HG03039 (cell line): ENCODE data around the gene PNPLA6.
"Not testable (repeated sequence)": the region's sequence is repeated elsewhere in the genome, so short reads cannot be mapped to it uniquely, and the experiment has no call there.

Experiments
- ATAC-seq: cut with Tn5 transposase; IDR thresholded peaks from one replicate; pipeline ENCODE4 v1.9.1; 2021; ENCODE audit warnings: mild to moderate bottlenecking, moderate library complexity; ENCODE audit not compliant: unreplicated experiment

Gene PNPLA6

GRCh38 chr19:7550987-7551761, 15.7 kb downstream of the PNPLA6 start:
- ATAC-seq, result no peak

- no peak for ATAC-seq
Observed at GRCh38 chr19:7552781-7553180, 17.3 kb downstream of the PNPLA6 start.

DNA sequence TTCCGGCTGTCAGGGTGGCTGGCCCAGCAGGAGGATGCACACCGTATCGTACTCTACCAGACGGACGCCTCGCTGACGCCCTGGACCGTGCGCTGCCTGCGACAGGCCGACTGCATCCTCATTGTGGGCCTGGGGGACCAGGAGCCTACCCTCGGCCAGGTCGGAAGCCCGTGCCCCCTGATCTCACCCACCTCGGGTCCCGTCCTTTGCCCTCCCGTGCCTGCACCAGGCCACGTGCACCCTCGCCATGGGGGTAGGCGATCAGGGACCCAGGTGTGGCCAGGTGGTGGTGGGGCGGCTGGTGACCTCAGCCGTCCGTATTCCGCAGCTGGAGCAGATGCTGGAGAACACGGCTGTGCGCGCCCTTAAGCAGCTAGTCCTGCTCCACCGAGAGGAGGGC, 19.0 kb downstream of the PNPLA6 start:
- no peak for ATAC-seq

- no peak for ATAC-seq
Observed at GRCh38 chr19:7554990-7555864, 19.7 kb downstream of the PNPLA6 start.

DNA sequence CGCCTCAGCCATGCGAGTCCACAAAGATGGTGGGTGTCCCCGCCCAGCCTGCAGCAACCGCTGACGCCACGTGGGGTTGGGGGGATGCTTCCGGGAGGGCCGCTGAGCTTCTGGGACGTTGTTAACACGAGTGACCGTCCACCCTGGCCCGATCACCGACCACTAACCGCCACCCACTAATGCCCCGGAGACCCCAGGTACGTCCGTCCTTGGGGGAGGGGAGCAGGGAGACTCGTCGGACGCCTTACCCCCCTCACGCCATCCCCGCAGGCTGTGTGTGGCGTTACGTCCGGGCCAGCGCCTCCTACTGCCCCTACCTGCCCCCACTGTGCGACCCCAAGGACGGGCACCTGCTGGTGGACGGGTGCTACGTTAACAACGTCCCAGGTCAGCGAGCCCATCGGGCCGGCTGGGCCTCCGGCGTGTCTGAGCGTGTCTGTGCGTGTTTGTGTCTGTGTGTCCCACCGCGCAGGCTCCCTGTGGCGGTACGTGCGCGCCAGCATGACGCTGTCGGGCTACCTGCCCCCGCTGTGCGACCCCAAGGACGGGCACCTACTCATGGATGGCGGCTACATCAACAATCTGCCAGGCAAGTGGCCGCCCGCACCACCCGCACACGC, 21.3 kb downstream of the PNPLA6 start:
- no peak for ATAC-seq

- ATAC-seq, result no peak
Observed at GRCh38 chr19:7558667-7559066, 23.1 kb downstream of the PNPLA6 start.

DNA sequence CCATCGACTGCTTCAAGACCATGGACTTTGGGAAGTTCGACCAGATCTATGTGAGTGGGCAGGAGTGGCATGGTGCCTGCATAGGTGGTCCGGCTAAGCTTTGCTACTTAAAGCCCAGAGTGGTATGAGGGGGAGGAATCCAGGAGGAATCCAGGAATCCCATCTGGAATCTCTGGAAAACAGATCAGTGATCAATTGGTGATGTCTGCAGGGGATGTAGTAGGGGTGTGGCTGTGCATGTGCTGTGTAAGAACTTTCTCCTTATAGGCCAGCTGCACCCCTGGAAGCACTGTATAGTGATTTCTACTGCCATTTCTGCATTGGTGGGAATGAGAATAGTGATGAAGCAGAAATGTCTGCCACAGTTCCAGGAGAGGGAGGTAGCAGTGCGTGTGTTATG, 23.6 kb downstream of the PNPLA6 start:
- ATAC-seq, result no peak

- no peak for ATAC-seq
Observed at GRCh38 chr19:7560255-7560654, 24.7 kb downstream of the PNPLA6 start.

GRCh38 chr19:7561325-7561724, 25.8 kb downstream of the PNPLA6 start:
- no peak for ATAC-seq

GRCh38 chr19:7562646-7563393, 27.3 kb downstream of the PNPLA6 start:
- no peak for ATAC-seq

DNA sequence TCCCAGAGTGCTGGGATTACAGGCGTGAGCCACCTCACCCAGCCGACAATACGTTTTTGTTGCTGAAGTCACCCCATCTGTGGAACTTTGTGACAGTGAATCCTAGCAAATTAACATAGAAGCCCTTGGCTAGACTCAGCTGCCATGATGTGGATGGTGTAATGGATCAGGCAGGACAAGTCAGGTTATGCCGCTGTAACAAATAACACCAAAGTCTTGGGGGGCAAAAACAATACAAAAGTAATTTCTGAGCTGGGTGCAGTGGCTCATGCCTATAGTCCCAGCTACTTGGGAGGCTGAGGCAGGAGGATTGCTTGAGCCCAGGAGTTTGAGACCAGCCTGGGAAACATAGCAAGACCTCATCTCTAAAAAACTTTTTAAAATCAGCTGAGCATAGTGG, 29.3 kb downstream of the PNPLA6 start:
- ATAC-seq, result no peak

DNA sequence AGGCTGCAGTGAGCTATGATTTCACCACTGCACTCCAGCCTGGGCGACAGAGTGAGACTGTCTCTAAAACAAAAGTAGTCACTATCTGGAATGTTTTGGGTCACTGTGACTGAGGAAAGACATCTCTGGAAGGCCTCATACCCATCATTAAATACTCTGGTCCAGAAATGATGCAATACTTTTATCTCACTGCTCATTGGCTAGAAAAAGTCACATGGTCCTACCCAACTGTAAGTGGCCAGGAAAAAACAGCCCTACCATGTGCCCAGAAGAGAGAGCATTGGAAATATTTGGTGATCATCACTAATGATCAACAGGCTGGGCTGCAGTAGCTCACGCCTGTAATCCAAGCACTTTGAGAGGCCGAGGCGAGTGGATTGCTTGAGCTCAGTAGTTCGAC, 29.8 kb downstream of the PNPLA6 start:
- ATAC-seq, result no peak

GRCh38 chr19:7570761-7571160, 35.2 kb downstream of the PNPLA6 start:
- no peak for ATAC-seq

DNA sequence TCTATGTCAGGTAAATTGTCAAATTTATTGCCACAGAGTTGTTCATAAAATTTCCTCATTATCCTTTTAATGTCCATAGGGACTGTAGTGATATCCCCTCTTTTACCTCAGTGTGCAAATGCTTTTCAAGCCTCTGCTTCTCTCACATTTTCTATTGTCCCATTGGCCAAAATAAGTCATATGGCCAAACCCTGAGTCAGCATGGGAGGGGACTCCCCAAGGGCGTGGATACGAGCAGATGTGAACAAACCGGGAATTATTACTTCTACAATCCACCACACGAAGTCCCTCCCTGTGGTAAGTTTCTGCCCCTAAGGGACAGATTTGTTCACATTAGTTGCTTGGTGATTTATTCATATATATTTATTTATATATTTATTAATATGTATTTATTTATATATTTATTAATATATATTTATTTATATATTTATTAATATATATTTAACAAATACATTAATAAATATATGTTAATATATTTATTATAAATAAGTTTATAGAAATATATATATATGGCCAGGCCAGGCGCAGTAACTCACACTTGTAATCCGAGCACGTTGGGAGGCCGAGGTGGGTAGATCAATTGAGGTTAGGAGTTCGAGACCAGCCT, 40.0 kb downstream of the PNPLA6 start:
- ATAC-seq, result no peak

- ATAC-seq, result not testable (repeated sequence)
Observed at GRCh38 chr19:7577422-7577821, 41.9 kb downstream of the PNPLA6 start.

DNA sequence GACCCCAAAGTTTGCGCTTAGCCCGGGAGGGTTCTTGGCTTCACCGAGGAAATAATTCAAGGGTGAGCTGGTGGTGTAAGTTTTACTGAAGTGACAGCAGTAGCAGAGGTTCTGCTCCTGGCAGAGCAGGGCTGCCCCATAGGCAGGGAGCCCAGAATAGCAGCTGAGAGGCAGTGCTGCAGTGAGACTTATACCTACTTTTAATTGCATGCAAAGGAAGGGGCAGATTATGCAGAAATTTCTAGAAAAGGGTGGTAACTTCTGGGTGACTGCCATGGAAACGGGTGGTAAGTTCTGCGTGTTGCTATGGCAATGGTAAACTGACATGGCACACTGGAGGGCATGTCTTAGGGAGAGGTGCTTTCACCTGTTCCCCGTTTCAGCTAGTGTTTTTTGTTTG, 42.6 kb downstream of the PNPLA6 start:
- ATAC-seq, result no peak

DNA sequence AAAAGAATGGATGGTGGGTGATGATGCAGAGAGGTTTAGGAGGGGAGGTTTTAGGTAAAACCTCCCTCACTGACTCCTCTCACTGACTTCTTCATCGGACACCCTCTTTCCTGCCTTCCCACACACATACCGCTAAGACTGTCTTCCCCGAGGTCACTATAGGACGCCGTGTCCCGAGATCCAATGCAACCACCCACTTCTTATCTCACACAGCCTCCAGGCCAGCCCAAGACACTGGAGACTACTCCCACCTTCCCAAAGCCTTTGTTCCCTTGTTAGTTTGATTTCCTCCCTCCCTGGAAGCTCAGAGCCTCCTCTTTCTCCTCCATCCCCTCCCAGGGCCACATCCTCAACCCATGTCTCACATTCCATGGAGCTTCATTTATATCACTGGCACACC, 43.7 kb downstream of the PNPLA6 start:
- ATAC-seq, result no peak

DNA sequence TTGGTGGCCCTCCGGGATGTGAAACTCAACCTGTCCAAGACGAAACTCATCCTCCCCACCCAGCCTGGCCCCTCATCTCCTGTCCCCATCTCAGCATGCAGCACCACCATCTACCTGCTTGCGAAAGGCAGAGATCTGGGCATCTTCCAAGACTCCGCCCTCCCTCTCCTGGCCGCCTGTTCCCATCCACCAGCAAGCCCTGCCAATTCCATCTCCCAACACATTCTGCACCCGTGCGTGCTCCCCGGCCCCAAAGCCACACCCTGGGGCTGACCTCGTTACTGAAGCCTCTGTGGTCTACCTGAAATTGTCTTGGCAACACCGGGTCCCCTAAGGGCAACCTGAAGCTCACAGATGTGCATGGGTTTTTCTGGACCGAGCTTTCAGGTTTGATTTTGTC, 46.9 kb downstream of the PNPLA6 start:
- ATAC-seq, result no peak

DNA sequence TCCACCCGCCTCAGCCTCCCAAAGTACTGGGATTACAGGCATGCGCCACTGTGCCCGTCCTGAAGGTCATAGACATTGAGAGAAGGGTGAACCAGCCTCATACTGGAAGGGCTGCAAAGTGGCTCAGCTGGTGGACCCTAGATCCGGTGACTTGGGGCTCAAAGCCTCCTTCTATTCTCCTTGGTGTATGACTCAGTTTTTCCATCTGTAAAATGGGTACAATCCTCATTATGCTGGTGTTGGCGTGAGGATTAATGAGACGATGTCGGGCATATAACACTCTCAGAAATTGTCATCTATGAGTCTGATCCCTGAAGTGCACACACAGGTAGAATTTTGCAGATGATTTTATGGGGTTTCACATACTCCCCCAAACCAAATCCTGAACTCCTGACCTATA, 54.3 kb downstream of the PNPLA6 start:
- ATAC-seq, result no peak

DNA sequence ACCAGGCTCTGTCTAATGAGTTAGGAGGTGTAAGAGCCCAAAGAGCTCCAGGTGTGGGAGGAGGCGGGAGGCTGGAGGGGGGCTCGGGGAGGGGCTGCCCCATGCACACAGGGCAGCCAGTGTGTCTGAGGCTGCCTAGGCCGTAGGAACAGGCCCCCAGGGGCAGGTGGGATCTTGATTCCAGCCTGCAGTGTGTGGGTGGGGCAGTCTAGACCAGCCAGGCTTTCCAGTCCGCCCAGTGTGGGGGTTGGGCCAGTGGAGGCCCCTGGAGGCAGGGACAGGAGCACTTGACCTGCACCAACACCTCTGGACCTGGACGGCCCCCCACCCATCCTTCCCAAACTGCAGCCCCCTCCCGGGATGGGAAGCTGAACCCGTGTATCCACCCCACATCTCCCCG, 54.7 kb downstream of the PNPLA6 start:
- ATAC-seq, result no peak
